Astrocyte (in vitro differentiated cells and primary cell): ENCODE data around the gene USP9X. TPM values are rescaled to one million over a fixed set of nuclear protein-coding genes. Genes with fewer than 3 reads are reported as not detected.
"Not testable (repeated sequence)": the region's sequence is repeated elsewhere in the genome, so short reads cannot be mapped to it uniquely, and the experiment has no call there.

Source experiments
- DNase-seq: peaks from one replicate; pipeline ENCODE4 v3.0.0-alpha.2; 2010; ENCODE audit warnings: low read depth
- FAIRE-seq: peaks from 2 replicates; lab custom pipeline; 2011; peaks lifted over from hg19 to GRCh38; lab: Jason Lieb, UNC
- H2AFZ ChIP-seq: 2 replicates; pipeline ENCODE4 v1.6.0; 2012; ENCODE audit warnings: low read depth, low read length, inconsistent platforms
- H3K27ac ChIP-seq: 2 replicates; pipeline ENCODE4 v1.5.1; 2011; ENCODE audit warnings: low read depth, low read length, inconsistent platforms
- H3K27me3 ChIP-seq: 2 replicates; pipeline ENCODE4 v1.6.0; 2011; ENCODE audit warnings: low read length, inconsistent platforms; ENCODE audit not compliant: insufficient read depth
- H3K36me3 ChIP-seq: 2 replicates; pipeline ENCODE4 v1.5.1; 2011; ENCODE audit warnings: low read length, inconsistent platforms; ENCODE audit not compliant: insufficient read depth
- H3K4me1 ChIP-seq: 2 replicates; pipeline ENCODE4 v1.5.1; 2011; ENCODE audit warnings: low read length, inconsistent platforms; ENCODE audit not compliant: insufficient read depth
- H3K4me2 ChIP-seq: 2 replicates; pipeline ENCODE4 v1.6.0; 2012; ENCODE audit warnings: low read length, inconsistent platforms
- H3K4me3 ChIP-seq: 2 replicates; pipeline ENCODE4 v1.5.1; 2011; ENCODE audit warnings: low read depth, mild to moderate bottlenecking, low read length, inconsistent platforms; ENCODE audit not compliant: insufficient read depth
- H3K79me2 ChIP-seq: 2 replicates; pipeline ENCODE4 v1.6.0; 2012; ENCODE audit warnings: mild to moderate bottlenecking, low read length, inconsistent platforms; ENCODE audit not compliant: insufficient read depth
- H3K9ac ChIP-seq: 2 replicates; pipeline ENCODE4 v1.6.0; 2012; ENCODE audit warnings: mild to moderate bottlenecking, low read length, inconsistent platforms
- H3K9me3 ChIP-seq: 2 replicates; pipeline ENCODE4 v1.5.1; 2012; ENCODE audit warnings: low read depth, mild to moderate bottlenecking, low read length, inconsistent platforms; ENCODE audit not compliant: insufficient read depth
- H4K20me1 ChIP-seq: 2 replicates; pipeline ENCODE4 v1.6.0; 2012; ENCODE audit warnings: low read length, inconsistent platforms; ENCODE audit not compliant: insufficient read depth
- H3K27ac Mint-ChIP-seq: one replicate; pipeline ENCODE4 v1.8.0; 2021; ENCODE audit warnings: mild to moderate bottlenecking, mixed read lengths; ENCODE audit not compliant: unreplicated experiment
- H3K27me3 Mint-ChIP-seq: one replicate; pipeline ENCODE4 v1.8.0; 2021; ENCODE audit warnings: low read depth, mixed read lengths; ENCODE audit not compliant: unreplicated experiment
- H3K36me3 Mint-ChIP-seq: one replicate; pipeline ENCODE4 v1.8.0; 2021; ENCODE audit warnings: low read depth, mixed read lengths; ENCODE audit not compliant: unreplicated experiment
- H3K4me1 Mint-ChIP-seq: one replicate; pipeline ENCODE4 v1.8.0; 2021; ENCODE audit warnings: low read depth, mixed read lengths; ENCODE audit not compliant: unreplicated experiment
- H3K4me3 Mint-ChIP-seq: one replicate; pipeline ENCODE4 v1.8.0; 2021; ENCODE audit warnings: mild to moderate bottlenecking, moderate library complexity, mixed read lengths; ENCODE audit not compliant: unreplicated experiment
- H3K9me3 Mint-ChIP-seq: one replicate; pipeline ENCODE4 v1.8.0; 2021; ENCODE audit warnings: mild to moderate bottlenecking, mixed read lengths; ENCODE audit not compliant: unreplicated experiment
- CTCF ChIP-seq: IDR thresholded peaks from 2 replicates; pipeline ENCODE4 v1.5.1; 2011; ENCODE audit warnings: low read depth, mild to moderate bottlenecking, inconsistent platforms, low read length, moderate library complexity; ENCODE audit not compliant: insufficient read depth
- EZH2 ChIP-seq: IDR thresholded peaks from 2 replicates; pipeline ENCODE4 v1.6.1; 2012; ENCODE audit warnings: mild to moderate bottlenecking, low read length, inconsistent platforms; ENCODE audit not compliant: insufficient read depth
- total RNA-seq: library from RNA; stranded (reverse); gene quantifications from 2 replicates; pipeline ENCODE4 v1.2.1, GENCODE V29; 2021

USP9X gene
- total RNA-seq, 1 donor from 2014 or later: 112 TPM

- Mint-ChIP-seq H3K4me1 (peaks cover 52% of the 10 kb centered on the region), H3K36me3 (no peaks in the 10 kb centered on the region), H3K9me3 (no peaks in the 10 kb centered on the region), H3K4me3 (no peak overlapping the region), H3K27me3 (no peaks in the 10 kb centered on the region), H3K27ac (peak overlapping the region; percentile 13)
- peak overlapping the region; percentile 54 for H3K4me2 ChIP-seq
- peaks cover 96% of the 10 kb centered on the region for H3K79me2 ChIP-seq
- TF ChIP-seq CTCF: no peak
- TF ChIP-seq EZH2: no peak
- no peak overlapping the region for H2AFZ ChIP-seq
- H3K9me3 ChIP-seq: no peaks in the 10 kb centered on the region
- peak; percentile 58 for DNase-seq
- H3K4me3 ChIP-seq: no peak overlapping the region
- peak overlapping the region; percentile 25 for H3K27ac ChIP-seq
- H3K4me1 ChIP-seq: peaks cover 27% of the 10 kb centered on the region
- peaks cover 80% of the 10 kb centered on the region for H4K20me1 ChIP-seq
- peak overlapping the region; percentile 7 for H3K9ac ChIP-seq
- H3K36me3 ChIP-seq: no peaks in the 10 kb centered on the region
- FAIRE-seq: peak; percentile 70
- no peaks in the 10 kb centered on the region for H3K27me3 ChIP-seq
Observed at GRCh38 chrX:41110801-41111625, 25.8 kb downstream of the USP9X start.

- not testable (repeated sequence) for FAIRE-seq, H3K27me3 ChIP-seq, DNase-seq, H2AFZ ChIP-seq, H3K27me3 Mint-ChIP-seq, H3K9me3 Mint-ChIP-seq, H3K27ac ChIP-seq, H3K36me3 Mint-ChIP-seq, H3K36me3 ChIP-seq, H3K4me3 ChIP-seq, H3K4me3 Mint-ChIP-seq, H3K27ac Mint-ChIP-seq, H3K9me3 ChIP-seq
- Histone ChIP-seq H3K4me2 (peak overlapping the region; percentile 36), H3K79me2 (peaks cover 97% of the 10 kb centered on the region), H3K4me1 (peaks cover 12% of the 10 kb centered on the region), H3K9ac (peak overlapping the region; percentile 27), H4K20me1 (peaks cover 82% of the 10 kb centered on the region)
- peaks cover 36% of the 10 kb centered on the region for H3K4me1 Mint-ChIP-seq
- peak; percentile 49 for TF ChIP-seq CTCF
Observed at GRCh38 chrX:41115104-41115425, 29.8 kb downstream of the USP9X start.

GRCh38 chrX:41116948-41117347 lies 31.7 kb downstream of the USP9X start:
- Histone ChIP-seq H2AFZ (no peak overlapping the region), H3K4me2 (no peak overlapping the region), H3K9ac (no peak overlapping the region), H3K79me2 (peaks cover 98% of the 10 kb centered on the region), H4K20me1 (peaks cover 80% of the 10 kb centered on the region), H3K36me3 (no peaks in the 10 kb centered on the region), H3K4me3 (no peak overlapping the region), H3K9me3 (no peaks in the 10 kb centered on the region), H3K27me3 (no peaks in the 10 kb centered on the region), H3K27ac (no peak overlapping the region), H3K4me1 (no peaks in the 10 kb centered on the region)
- Mint-ChIP-seq H3K36me3 (no peaks in the 10 kb centered on the region), H3K9me3 (no peaks in the 10 kb centered on the region), H3K4me1 (peaks cover 24% of the 10 kb centered on the region), H3K4me3 (no peak overlapping the region), H3K27me3 (no peaks in the 10 kb centered on the region), H3K27ac (no peak overlapping the region)
- DNase-seq (no peak), FAIRE-seq (no peak)
- TF ChIP-seq EZH2 (no peak), CTCF (no peak)
